ENCODE measurements around the gene FAM200A. TPM values are rescaled to one million over a fixed set of nuclear protein-coding genes. Genes with fewer than 3 reads are reported as not detected.
"Not testable (repeated sequence)": the region's sequence is repeated elsewhere in the genome, so short reads cannot be mapped to it uniquely, and the experiment has no call there.

The FAM200A gene
- total RNA-seq, 1 donor from 2014 or later, result 6.2 TPM

- TF ChIP-seq CTCF (conservative IDR thresholded peaks at IDR 0.05; ENCODE audit: low read depth, low read length), result peak; percentile 40
- H3K4me3 ChIP-seq (ENCODE audit: low read depth, low read length), result no peak overlapping the region
- DNase-seq (ENCODE audit: low read depth), result no peak
Observed at GRCh38 chr7:99525713-99526440, 26.0 kb downstream of the FAM200A start.

DNA sequence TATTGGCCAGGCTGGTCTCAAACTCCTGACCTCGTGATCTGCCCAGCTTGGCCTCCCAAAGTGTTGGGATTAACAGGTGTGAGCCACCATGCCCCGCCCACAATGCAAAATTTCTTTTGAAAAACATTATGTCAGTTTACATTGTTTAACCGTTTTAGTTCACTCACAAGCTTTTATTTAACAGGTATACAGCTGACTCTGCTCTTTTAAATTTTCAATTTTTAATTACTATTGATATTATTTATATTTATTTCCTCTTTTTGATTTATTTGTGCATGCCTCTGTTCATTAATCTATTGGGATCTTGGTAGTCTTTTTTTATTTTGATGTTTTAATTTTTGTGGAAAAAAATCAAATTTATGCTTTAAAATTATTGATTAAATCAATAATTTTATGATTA is 30.5 kb downstream of the FAM200A start:
- DNase-seq (ENCODE audit: low read depth), result no peak
- H3K4me3 ChIP-seq (ENCODE audit: low read depth, low read length), result no peak overlapping the region
- TF ChIP-seq CTCF (conservative IDR thresholded peaks at IDR 0.05; ENCODE audit: low read depth, low read length), result no peak

DNA sequence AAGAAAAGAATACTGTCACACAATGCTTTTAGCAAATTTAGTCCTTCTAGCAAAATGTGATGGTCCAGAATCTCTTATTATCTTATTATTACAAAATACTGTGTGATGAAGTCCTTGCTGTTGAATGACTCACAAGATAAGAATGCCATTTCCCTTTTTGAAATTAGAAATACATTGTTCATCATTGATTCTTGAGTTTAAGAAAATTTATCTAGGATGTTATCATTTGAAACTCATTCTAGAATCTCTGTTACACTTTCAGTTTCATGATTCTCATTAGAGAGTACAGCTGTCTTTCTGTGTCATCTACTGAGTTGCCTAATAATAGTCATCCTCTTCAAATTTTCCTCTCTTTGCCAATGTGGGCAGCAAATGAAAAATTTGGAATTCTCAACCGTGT is 37.9 kb downstream of the FAM200A start:
- no peak for TF ChIP-seq CTCF (conservative IDR thresholded peaks at IDR 0.05; ENCODE audit: low read depth, low read length)
- no peak for DNase-seq (ENCODE audit: low read depth)
- H3K4me3 ChIP-seq (ENCODE audit: low read depth, low read length), result no peak overlapping the region

GRCh38 chr7:99505324-99505662 is 46.6 kb downstream of the FAM200A start:
- peak overlapping the region; percentile 77 for H3K4me3 ChIP-seq (ENCODE audit: low read depth, low read length)
- no peak for DNase-seq (ENCODE audit: low read depth)
- TF ChIP-seq CTCF (conservative IDR thresholded peaks at IDR 0.05; ENCODE audit: low read depth, low read length), result no peak

DNA sequence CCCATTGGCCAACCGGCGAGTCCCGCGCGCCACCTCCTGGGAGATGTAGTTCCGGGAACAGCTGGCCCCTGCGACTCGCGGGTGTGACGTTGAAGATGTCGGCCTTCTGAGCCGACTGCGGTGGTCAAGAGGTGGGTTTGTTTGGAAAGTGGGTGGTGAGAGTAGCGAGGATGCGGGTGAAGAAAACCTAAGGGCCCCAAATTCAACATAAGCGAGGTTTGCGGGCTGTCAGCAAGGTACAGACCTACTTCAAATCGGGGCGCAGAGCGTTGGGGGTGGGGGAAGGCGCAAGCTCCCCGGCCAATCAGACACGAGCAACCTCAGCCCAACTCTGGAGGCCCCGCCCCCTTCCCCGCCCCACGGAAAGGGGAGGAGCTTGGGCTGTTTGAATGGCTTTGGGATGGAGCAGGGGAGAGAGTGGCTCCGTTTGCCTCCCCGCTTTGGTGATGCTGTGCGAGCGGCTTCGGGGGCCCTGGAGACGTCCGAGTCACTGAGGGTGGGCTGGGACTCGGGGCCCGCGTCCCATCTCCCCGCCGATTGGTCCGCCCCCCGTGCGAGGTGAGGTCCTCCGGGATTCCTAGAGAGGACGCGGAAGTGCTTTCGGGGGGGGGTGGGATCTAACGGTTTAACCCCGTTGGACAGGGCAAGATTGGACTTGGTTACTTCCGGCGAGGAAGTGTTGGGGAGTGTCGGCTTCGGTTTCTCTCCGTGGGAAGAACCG is 47.2 kb downstream of the FAM200A start, which contains the start of gene ZKSCAN5:
TSS of gene ZKSCAN5 (plus strand) at position 60 of the 721 bp plus-strand sequence. CDS start 1,383 bp downstream, outside the sequence.
- H3K4me3 ChIP-seq (ENCODE audit: low read depth, low read length), result peak within 1 kb of the TSS; percentile 77
- TF ChIP-seq CTCF (conservative IDR thresholded peaks at IDR 0.05; ENCODE audit: low read depth, low read length), result no peak
- DNase-seq (ENCODE audit: low read depth), result peak; percentile 74

DNA sequence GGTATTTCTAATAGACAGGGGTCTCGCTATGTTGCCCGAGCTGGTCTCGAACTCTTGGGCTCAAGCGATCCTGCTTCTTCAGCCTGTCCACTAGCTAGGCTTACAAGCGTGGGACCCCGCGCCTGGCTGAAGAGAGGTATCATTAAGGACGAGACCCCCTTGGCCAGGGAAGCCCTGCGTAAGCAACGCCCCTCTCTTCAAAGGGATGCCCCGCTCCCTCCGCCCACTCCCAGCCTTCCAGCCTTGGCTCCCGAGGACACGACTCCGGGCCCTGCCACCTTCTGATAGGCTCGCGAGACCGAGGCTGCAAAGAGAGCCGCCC is 47.7 kb downstream of the FAM200A start:
- DNase-seq (ENCODE audit: low read depth), result no peak
- peak overlapping the region; percentile 77 for H3K4me3 ChIP-seq (ENCODE audit: low read depth, low read length)
- TF ChIP-seq CTCF (conservative IDR thresholded peaks at IDR 0.05; ENCODE audit: low read depth, low read length), result no peak

GRCh38 chr7:99501236-99501635 is 50.7 kb downstream of the FAM200A start:
- not testable (repeated sequence) for DNase-seq (ENCODE audit: low read depth)

More at GRCh38 chr7:99501236-99501635, 50.7 kb downstream of the FAM200A start:
- peak overlapping the region; percentile 100 for H3K4me3 ChIP-seq (ENCODE audit: low read depth, low read length)

Measured in epithelial cell of proximal tubule (primary cell).